Liver (tissue), 9 donors: ENCODE data around the gene CCL2. TPM values are rescaled to one million over a fixed set of nuclear protein-coding genes. Genes with fewer than 3 reads are reported as not detected.

Source experiments
- DNase-seq: peaks from one replicate; pipeline ENCODE4 v3.0.0-alpha.2; 2017; ENCODE audit warnings: low spot score
- H3K27ac ChIP-seq, 2 donors: one replicate each; pipeline ENCODE4 v1.7.0; 2013; ENCODE audit warnings: inconsistent platforms in 2 of 2, low read length in 2 of 2, control low read depth in 1 of 2, low read depth in 1 of 2, mild to moderate bottlenecking in 1 of 2
- H3K27me3 ChIP-seq, 4 donors: one replicate each; pipeline versions ENCODE4 v1.6.1 to v1.7.0; 2013; ENCODE audit warnings: low read length in 3 of 4, inconsistent platforms in 1 of 4, mild to moderate bottlenecking in 1 of 4, moderate library complexity in 1 of 4; ENCODE audit not compliant: control insufficient read depth in 4 of 4, insufficient read depth in 4 of 4
- H3K36me3 ChIP-seq, 4 donors: one replicate each; pipeline versions ENCODE4 v1.6.1 to v1.7.0; 2013; ENCODE audit warnings: low read length in 3 of 4, mild to moderate bottlenecking in 3 of 4, low read depth in 1 of 4, moderate library complexity in 1 of 4; ENCODE audit not compliant: control insufficient read depth in 4 of 4, insufficient read depth in 3 of 4
- H3K4me1 ChIP-seq, 4 donors: one replicate each; pipeline versions ENCODE4 v1.6.1 to v1.7.0; 2013; ENCODE audit warnings: low read length in 3 of 4, mild to moderate bottlenecking in 3 of 4, moderate library complexity in 1 of 4; ENCODE audit not compliant: control insufficient read depth in 4 of 4, insufficient read depth in 4 of 4
- H3K4me3 ChIP-seq, 3 donors: one replicate each; pipeline versions ENCODE4 v1.6.1 to v1.7.0; 2013; ENCODE audit warnings: low read length in 3 of 3, control low read depth in 1 of 3, low read depth in 1 of 3, mild to moderate bottlenecking in 1 of 3
- H3K9ac ChIP-seq, 2 donors: one replicate each; pipeline ENCODE4 v1.7.0; 2013; ENCODE audit warnings: low read length in 2 of 2, mild to moderate bottlenecking in 2 of 2, moderate library complexity in 2 of 2, control low read depth in 1 of 2, low read depth in 1 of 2
- H3K9me3 ChIP-seq, 4 donors: one replicate each; pipeline versions ENCODE4 v1.6.1 to v1.7.0; 2013; ENCODE audit warnings: low read length in 3 of 4; ENCODE audit not compliant: control insufficient read depth in 4 of 4
- CTCF ChIP-seq: fragments of 150-350 bp; IDR thresholded peaks from 2 replicates; pipeline ENCODE4 v1.5.1; 2017; ENCODE audit warnings: improper control_type of control experiment, low read depth, low read length; ENCODE audit not compliant: missing input control
- EGR1 ChIP-seq, 2 donors: IDR thresholded peaks; 2 replicates each; pipeline ENCODE4 v1.6.1; 2016 to 2018; ENCODE audit warnings: antibody characterized with exemption in 2 of 2, low read depth in 2 of 2
- HNF4A ChIP-seq, 2 donors: conservative IDR thresholded peaks; 2 replicates each; pipeline ENCODE4 v1.6.1; 2016; ENCODE audit warnings: antibody characterized with exemption in 2 of 2, mild to moderate bottlenecking in 2 of 2
- MAX ChIP-seq: IDR thresholded peaks from 2 replicates; pipeline ENCODE4 v1.6.1; 2016; ENCODE audit warnings: antibody characterized with exemption
- NR2F2 ChIP-seq: IDR thresholded peaks from 2 replicates; pipeline ENCODE4 v1.6.1; 2016; ENCODE audit warnings: antibody characterized with exemption
- RAD21 ChIP-seq, 2 donors: IDR thresholded peaks; 2 replicates each; pipeline ENCODE4 v1.6.1; 2016; ENCODE audit warnings: antibody characterized with exemption in 2 of 2, mild to moderate bottlenecking in 2 of 2
- RXRA ChIP-seq, 2 donors: IDR thresholded peaks; 2 replicates each; pipeline ENCODE4 v1.6.1; 2017 to 2018; ENCODE audit warnings: antibody characterized with exemption in 2 of 2, mild to moderate bottlenecking in 1 of 2
- SP1 ChIP-seq: IDR thresholded peaks from 2 replicates; pipeline ENCODE4 v1.6.1; 2018; ENCODE audit warnings: antibody characterized with exemption, mild to moderate bottlenecking
- TAF1 ChIP-seq: conservative IDR thresholded peaks from 2 replicates; pipeline ENCODE4 v1.6.1; 2016; ENCODE audit warnings: antibody characterized with exemption, mild to moderate bottlenecking
- YY1 ChIP-seq: IDR thresholded peaks from 2 replicates; pipeline ENCODE4 v1.6.1; 2016; ENCODE audit warnings: antibody characterized with exemption, mild to moderate bottlenecking
- WGBS: extraction: QIAGEN DNeasy Blood & Tissue Kit; methylation state at CpG from one replicate; pipeline ENCODE4 v1.1.7; 2013; 5-methylcytosine and 5-hydroxymethylcytosine counted together
- polyA plus RNA-seq, 2 donors: library from polyadenylated mRNA; stranded (reverse) in 1 of 2; unstranded in 1 of 2; fragments of 200-250 nt in 1 of 2; fragments of >200 nt in 1 of 2; fragmentation: Nextera tagmentation in 1 of 2; extraction: Ambion mirVana in 1 of 2; gene quantifications; one replicate each; pipeline versions ENCODE4 v1.2.1 to v1.2.3, GENCODE V29; 2013 to 2015
- total RNA-seq, 2 donors: library from RNA; depleted of rRNA; stranded (reverse); fragments of >200 nt; gene quantifications; one replicate each; pipeline ENCODE4 v1.2.3, GENCODE V29; 2014
- TF ChIP-seq, protein P1 (sequence below): IDR thresholded peaks from 2 replicates; pipeline ENCODE4 v1.6.1; 2016; ENCODE audit warnings: antibody characterized with exemption
- TF ChIP-seq, protein P2 (sequence below): IDR thresholded peaks from 2 replicates; pipeline ENCODE4 v1.6.1; 2016; ENCODE audit warnings: antibody characterized with exemption
- donor health status: healthy.
- donor health status: healthy.
- donor health status: healthy.
- donor health status: healthy.
- donor health status: healthy.

The CCL2 gene
- total and polyA plus RNA-seq, 4 donors = 3.5 to 8.9 (median 5.4) TPM

DNA sequence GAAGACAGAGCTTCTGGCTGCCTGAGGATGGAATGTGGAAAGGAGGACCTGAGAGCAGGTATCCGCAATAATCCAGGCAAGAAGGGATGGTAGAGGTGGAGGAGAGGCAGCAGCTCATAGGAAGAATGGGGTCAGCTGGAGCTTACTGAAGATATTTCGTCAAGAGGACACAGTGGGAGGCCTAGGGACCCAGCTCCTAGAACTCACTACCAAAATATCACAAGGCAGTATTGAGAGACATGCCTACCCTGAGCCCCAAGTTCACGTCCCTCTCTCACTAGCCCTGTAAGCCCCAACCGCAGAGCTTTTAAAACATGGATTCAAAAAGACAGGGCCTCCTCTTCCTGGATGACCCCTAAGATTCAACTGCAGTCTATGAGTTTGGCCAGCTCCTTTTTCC lies 50.0 kb downstream of the CCL2 start:
- H3K27ac ChIP-seq = no peak overlapping the region
- no peak overlapping the region for H3K9ac ChIP-seq
- H3K9me3 ChIP-seq = no peaks in the 10 kb centered on the region
- 91% methylated on average over 4 of the region's 4 CpGs for WGBS
- H3K36me3 ChIP-seq = no peaks in the 10 kb centered on the region
- no peak for TF ChIP-seq RXRA (IDR thresholded peaks at IDR 0.05)
- TF ChIP-seq MAX = no peak
- TF ChIP-seq, protein P1, sequence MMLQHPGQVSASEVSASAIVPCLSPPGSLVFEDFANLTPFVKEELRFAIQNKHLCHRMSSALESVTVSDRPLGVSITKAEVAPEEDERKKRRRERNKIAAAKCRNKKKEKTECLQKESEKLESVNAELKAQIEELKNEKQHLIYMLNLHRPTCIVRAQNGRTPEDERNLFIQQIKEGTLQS = no peak
- TF ChIP-seq EGR1 (IDR thresholded peaks at IDR 0.05; ENCODE audit: low read depth in 2 of 2) = no peak
- no peak for DNase-seq
- no peak overlapping the region for H3K4me3 ChIP-seq
- no peaks in the 10 kb centered on the region for H3K27me3 ChIP-seq
- no peaks in the 10 kb centered on the region for H3K4me1 ChIP-seq

DNA sequence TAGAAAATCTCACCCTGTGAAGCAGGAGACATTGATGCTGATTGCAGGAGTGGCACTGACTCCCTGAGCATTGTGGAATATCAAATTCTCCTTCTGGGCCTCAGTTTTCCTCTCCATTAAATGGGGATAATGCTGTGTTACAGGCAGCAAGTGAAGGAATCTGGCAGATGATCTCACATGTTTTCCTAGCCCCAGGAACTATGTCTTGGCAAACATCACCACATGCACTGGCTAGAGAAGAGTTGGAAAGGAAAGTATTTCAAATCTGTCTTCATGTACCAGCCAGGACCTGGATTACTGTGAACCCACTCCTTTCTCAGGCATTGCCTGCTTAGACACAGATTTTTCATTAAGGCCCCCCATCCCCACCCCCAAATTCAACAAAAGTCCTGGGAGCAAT lies 50.5 kb downstream of the CCL2 start:
- TF ChIP-seq, protein P2, sequence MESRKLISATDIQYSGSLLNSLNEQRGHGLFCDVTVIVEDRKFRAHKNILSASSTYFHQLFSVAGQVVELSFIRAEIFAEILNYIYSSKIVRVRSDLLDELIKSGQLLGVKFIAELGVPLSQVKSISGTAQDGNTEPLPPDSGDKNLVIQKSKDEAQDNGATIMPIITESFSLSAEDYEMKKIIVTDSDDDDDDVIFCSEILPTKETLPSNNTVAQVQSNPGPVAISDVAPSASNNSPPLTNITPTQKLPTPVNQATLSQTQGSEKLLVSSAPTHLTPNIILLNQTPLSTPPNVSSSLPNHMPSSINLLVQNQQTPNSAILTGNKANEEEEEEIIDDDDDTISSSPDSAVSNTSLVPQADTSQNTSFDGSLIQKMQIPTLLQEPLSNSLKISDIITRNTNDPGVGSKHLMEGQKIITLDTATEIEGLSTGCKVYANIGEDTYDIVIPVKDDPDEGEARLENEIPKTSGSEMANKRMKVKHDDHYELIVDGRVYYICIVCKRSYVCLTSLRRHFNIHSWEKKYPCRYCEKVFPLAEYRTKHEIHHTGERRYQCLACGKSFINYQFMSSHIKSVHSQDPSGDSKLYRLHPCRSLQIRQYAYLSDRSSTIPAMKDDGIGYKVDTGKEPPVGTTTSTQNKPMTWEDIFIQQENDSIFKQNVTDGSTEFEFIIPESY = no peak
- no peak for TF ChIP-seq HNF4A (conservative IDR thresholded peaks at IDR 0.05)
- TF ChIP-seq SP1 = no peak
- no peak for TF ChIP-seq YY1
- no peak for TF ChIP-seq MAX
- no peak for TF ChIP-seq NR2F2
- Histone ChIP-seq H3K27me3 (no peaks in the 10 kb centered on the region), H3K4me1 (no peaks in the 10 kb centered on the region), H3K4me3 (no peak overlapping the region), H3K9ac (no peak overlapping the region), H3K27ac (no peak overlapping the region), H3K9me3 (no peaks in the 10 kb centered on the region), H3K36me3 (no peaks in the 10 kb centered on the region)
- no peak for DNase-seq

DNA sequence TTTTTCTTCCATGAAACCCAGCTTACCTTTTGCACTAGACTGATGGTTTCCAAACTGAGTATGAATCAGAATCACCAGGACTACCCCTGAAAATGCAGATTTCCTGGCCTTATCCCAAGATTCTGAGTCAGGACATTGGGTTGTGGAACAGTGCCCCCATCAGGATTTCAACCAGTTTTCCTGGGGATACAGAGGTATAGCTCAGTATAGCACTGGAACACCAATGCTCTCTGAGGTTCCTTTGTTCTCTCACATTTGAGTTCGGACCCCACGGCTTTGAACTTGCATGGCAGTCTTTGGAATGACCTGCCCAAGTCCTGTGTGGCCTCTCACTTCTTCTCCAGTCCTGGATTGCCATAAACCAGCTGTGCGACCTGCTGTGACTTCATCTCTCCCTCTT lies 51.4 kb downstream of the CCL2 start:
- 47% methylated on average over 3 of the region's 3 CpGs for WGBS
- Histone ChIP-seq H3K4me3 (no peak overlapping the region), H3K27me3 (peaks cover 0 to 3% (median 0%) of the 10 kb centered on the region in 4 donors), H3K4me1 (no peaks in the 10 kb centered on the region), H3K36me3 (no peaks in the 10 kb centered on the region), H3K9me3 (no peaks in the 10 kb centered on the region), H3K27ac (no peak overlapping the region), H3K9ac (no peak overlapping the region)
- DNase-seq = no peak
- TF ChIP-seq TAF1 (no peak), RAD21 (IDR thresholded peaks at IDR 0.05) (peak; percentile 69 to 79), CTCF (peak; percentile 32)

Other genes starting within 250 kb of the CCL2 start
- not detected for gene CCL7, start 14.9 kb downstream of the CCL2 start, total RNA-seq
- gene CCL7, start 14.9 kb downstream of the CCL2 start, polyA plus RNA-seq = not detected
- not detected for gene CCL11, start 30.5 kb downstream of the CCL2 start, total RNA-seq
- gene CCL11, start 30.5 kb downstream of the CCL2 start, polyA plus RNA-seq = not detected
- not detected for gene CCL8, start 64.2 kb downstream of the CCL2 start, total RNA-seq
- gene CCL8, start 64.2 kb downstream of the CCL2 start, polyA plus RNA-seq = under 1 TPM in 1 of 2 donors, not detected in 1; 0.03 TPM
- gene CCL13, start 101.2 kb downstream of the CCL2 start, total RNA-seq = under 1 TPM in 1 of 2 donors, not detected in 1; 0.84 TPM
- gene CCL13, start 101.2 kb downstream of the CCL2 start, polyA plus RNA-seq = under 1 TPM in 1 of 2 donors, not detected in 1; 0.12 TPM
- not detected for gene CCL1, start 107.9 kb downstream of the CCL2 start, total RNA-seq
- gene CCL1, start 107.9 kb downstream of the CCL2 start, polyA plus RNA-seq = not detected